ENCODE measurements around the gene ERFL.
A peak's percentile ranks its signal among the peaks of the same experiment; 100 is the strongest.

ERFL gene

DNA sequence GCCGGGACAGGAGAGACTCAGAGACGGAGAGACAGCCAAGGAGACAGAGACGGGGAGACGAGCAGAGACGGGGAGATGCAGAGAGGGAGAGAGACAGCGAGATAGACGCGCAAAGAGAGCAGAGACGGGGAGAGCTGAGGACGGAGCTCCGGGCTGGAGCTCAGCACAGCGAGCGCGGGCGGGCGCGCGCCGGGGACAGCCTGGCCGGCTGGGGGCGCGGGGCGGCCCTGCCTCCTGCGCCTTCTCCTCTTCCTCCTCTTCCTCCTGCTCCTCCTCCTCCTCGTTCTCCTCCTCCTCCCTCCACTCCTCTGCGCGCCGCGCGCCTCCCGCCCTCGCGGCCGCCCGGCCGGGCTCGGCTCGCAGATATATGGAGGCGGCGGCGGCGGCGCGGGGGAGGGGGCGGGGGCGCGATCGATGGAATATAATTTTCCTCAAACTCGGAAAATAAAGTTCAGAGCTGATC, at the start of gene ERFL:
Gene ERFL (minus strand): TSS at position 229 of the 463 bp plus-strand sequence. CDS start 15,530 bp downstream, outside the sequence.
- DNase-seq (ENCODE audit: low spot score): peak; percentile 43

DNA sequence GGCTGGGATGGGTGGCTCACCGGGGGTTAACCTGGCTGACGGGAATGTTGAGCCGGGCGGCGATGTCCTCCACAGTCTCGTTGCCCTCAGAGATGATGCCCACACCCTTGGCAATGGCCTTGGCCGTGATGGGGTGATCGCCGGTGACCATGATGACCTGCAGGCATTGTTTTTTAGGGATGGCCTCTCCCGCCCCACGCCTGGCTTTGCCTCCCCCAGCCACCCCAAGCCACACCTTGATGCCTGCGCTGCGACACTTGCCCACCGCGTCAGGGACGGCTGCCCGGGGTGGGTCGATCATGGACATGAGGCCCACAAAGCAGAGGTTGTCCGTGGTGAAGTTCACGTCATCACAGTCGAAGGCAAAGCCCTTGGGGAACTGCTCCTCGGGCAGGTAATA, 49.7 kb upstream of the ERFL start:
- DNase-seq (ENCODE audit: low spot score): no peak

DNA sequence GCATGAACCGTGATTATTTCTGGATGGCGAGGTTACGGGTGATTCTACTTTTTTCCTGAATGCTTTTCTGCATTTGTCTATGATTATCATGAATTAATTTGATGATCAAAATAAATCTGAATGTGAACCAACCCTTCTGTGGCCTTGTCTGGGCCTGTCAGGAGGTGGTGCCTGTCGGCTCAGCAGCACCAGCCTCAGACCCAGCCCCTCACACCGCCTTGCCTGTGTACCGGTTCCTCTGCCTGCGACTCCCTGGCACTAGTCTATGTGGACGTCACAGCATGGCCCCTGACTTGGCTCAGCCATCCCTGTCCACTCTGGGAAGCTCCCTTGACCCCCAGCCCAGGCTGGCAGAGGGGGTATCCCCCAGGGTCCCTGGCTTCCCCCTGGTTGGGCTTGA, 46.4 kb upstream of the ERFL start:
- no peak for DNase-seq (ENCODE audit: low spot score)

DNA sequence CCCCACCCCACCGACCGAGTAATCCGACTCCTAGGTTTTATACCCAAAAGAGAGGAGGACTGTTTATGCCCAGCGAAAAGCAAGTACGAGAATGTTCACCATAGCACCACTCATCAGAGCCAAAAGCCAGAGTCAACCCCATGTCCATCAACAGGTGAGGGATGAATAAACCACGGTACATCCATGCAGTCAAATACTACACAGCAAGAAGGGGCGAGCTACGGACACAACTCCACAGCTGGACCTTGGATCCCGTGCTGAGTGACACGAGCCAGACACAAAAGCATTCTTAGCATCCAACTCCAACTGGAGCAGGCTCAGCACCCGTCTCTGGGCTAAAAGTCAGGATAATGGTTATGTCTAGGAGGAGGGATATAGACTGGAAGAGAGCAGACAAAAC, 43.1 kb upstream of the ERFL start:
- no peak for DNase-seq (ENCODE audit: low spot score)

DNA sequence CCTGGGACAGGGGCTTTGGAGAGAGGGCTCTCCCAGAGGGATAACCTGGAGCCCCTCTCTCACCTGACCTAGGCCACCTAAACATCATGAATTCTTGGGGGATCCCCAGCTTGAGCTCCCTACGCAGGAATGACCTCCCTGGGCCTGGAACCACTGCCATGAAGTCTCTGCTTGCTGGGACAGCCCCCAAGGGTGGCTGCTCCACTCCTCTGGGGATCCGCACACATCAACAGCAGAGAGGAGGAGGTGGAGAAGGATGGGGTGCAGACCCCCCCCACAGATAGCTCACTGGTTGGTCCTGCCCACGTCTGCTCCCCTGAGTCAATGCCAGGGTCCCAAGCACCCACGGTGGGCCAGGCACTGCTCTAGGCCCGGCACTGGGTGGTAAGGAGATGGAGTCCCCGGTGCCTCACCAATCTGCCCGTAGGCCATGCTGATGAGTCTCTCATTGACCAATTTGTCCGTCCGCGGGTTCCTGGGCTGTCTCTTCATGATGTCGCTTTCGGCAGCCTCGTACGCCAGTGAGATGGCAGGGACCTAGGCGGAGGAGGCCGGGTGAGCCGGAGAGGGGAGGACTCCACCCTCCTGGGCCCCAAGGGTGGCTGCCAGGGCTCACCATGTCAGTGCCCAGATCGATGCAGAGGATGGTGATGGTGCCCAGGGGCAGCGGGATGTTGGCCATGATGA, 41.7 kb upstream of the ERFL start:
- no peak for DNase-seq (ENCODE audit: low spot score)

DNA sequence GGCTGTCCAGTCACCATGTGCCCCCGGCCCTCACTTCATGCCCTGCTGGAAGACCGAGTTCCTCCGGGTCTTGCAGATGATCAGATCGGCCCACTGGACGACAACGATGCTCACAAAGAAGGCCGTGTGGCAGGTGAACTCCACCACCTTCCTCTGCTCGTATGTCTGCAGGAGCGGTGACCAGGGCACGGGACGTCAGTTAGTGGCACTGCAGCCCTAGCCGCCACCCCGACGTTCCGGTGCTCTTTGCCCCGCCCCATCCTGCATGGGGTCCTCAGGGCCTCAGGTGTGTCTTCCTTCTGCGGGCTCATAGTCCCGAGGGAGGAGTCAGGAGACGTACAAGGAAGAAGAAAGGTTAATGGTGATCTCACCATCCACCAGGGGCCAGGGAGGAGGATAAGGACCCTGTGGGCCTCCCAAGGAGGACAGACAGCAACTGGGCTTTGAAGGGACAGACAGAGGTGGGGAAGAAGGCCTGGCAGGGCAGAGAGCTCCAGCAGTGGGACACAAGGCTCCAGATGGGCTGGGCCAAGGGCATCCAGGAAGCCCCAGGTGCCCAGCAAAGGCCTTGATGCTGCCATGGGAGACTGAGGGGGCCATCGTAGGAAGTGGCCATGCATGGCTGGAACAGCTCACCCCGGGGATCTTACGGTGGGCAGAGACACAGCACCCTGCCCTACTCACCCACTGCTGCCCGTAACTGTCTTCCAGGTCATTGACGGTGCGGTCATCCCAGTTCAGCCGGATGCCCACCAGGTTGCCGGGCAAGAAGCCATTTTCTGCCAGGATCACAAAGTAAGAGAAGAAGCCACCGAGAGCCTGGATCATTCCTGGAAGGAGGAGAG, 40.7 kb upstream of the ERFL start:
- no peak for DNase-seq (ENCODE audit: low spot score)

DNA sequence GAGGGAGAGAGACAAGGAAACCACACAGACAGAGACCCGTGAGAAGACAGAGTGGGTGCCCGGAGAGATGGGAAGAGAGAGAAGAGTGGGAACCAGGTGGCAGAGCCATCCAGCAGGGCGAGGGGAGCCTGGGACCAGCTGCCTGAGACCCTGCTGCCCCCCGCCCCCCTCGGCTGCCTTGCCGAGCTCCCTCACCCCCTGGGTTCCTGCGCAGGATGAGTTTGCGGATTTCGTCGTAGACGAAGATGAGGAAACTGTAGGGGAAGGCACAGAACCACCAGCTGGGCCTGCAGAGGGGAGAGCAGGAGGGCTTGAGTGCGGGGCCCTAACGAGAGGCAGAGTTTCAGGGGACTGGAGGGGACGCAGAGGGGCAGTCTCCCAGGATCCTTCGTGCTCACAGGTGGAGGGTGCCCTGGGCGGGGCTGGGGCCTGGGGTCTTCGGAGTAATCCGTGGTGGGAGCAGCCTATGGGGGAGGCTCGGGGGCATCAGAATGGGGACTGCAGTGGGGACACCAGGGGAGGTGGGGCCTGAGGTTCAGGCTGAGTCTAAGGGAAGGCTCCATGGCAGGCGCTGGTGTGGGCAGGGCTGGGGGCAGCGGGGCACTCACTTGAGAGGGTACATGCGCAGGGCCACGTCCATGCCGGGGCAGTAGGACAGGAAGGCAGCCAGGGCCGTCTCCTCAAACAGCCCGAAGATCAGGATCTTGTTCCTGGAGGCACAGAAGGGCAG, 39.0 kb upstream of the ERFL start:
- DNase-seq (ENCODE audit: low spot score): no peak

DNA sequence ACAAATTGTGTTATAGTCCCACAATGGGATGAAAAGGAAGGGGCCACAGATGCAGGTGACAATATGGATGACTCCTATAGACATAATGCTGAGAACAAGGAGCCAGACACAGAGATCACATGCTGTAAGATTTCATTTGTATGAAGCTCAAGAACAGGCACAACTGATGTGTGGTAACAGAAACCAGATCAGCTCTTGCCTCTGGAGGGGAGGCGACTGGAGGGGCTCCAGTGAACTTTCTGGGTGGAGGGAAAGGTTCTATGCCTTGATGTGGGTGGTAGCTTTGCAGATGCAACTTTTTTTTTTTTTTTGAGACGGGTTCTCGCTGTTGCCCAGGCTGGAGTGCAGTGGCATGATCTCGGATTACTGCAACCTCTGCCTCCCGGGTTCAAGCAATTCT, 36.9 kb upstream of the ERFL start:
- DNase-seq (ENCODE audit: low spot score): no peak

DNA sequence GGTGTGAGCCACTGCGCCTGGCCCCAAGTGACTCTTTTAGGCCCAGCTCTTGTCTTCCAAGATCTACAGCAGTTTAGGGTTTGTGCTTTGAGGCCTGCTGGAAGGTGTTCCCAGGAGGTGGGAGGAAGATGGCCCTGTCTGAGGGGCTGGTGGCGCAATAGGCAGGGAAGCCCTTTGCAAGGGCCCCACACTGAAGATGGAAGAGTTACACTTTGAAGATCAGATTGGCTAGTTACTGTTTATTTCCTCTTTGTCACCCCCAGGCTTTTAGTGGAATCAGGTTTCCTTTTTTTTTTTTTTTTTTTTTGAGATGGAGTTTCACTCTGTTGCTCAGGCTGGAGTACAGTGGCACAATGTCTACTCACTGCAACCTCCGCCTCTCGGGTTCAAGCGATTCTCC, 32.7 kb upstream of the ERFL start:
- no peak for DNase-seq (ENCODE audit: low spot score)

DNA sequence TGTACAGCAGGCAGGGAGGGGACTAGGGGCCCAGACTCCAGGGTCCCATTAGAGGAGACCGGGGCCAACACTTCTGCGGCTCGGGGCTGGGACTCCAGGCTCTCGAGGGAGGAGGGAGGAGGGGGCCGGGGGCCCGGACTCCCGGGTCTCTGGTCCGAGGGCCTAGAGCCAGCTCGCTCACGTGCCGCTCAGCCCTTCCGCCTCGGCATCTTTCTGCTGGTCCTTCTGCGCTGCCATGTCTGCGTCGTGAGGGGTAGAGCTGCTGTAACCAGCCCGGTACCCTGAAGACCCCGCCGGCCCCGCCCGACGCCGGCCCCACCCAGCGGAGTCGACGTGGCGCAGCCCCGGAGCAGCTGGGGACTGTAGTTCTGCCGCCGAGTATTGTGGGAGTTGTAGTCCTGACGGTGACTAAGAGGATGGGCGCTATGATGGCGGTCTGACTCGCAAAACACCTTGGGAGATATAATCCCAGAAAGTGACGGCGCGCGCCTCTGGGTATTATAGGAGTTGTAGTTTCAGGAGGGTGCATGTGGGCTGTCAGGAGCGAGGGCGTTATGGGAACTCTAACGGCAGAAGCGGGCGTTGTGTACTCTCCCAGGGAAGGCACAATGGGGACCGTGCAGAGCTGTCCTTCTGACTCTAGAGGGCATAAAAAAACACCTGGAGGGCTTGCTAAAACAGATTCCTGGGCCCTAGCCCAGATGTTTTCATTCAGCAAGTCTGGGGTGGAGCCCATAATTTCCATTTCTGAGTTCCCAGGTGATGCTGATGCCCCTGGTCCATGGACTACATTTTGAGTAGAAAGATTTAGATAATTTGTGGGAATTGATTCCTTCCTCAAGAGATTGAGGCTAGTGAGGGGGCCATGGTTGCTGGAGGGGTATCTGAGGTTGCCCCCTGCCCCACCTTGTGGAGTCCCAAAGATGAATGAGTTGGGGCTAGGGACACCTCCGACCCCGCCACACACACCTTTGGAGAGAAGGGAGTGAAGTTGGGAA, 31.1 kb upstream of the ERFL start, which contains the start of gene RABAC1:
Gene RABAC1 (minus strand): TSS at position 266 of the 998 bp plus-strand sequence. CDS start 29 bp downstream, at position 237.
- DNase-seq (ENCODE audit: low spot score): peak; percentile 96

DNA sequence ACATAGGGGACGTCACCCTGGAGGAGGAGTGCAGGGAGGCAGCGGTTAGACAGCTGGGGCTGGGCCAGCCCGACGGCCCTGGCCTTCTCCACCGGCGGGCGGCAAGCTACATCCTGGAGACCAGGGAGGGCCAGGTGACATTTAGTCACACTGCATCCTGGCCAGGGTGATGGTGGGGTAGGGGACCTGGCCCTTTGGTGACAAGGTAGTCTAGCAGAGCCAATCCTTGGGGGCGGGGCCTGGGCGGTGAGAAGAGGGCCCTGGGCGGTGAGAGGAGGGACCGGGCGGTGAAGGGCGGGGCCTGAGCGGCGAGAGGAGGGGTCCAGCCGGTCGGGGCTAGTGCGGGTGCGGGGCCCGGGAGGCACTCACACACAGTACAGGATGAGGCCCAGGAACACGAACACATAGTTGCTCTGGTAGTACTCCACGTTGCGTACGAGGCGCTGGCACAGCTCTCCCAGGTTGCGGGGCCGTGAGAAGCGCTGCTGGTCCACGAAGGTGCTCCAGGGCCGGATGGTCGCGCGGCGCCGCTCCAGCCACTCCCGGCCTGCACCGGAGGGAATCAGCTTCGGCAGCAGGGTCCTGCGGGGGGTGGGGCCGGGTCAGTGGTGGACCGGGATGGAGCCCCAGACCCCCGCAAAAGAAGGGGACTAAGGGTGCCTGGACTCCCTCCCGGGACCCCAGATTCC, 30.3 kb upstream of the ERFL start:
- DNase-seq (ENCODE audit: low spot score): peak; percentile 61

DNA sequence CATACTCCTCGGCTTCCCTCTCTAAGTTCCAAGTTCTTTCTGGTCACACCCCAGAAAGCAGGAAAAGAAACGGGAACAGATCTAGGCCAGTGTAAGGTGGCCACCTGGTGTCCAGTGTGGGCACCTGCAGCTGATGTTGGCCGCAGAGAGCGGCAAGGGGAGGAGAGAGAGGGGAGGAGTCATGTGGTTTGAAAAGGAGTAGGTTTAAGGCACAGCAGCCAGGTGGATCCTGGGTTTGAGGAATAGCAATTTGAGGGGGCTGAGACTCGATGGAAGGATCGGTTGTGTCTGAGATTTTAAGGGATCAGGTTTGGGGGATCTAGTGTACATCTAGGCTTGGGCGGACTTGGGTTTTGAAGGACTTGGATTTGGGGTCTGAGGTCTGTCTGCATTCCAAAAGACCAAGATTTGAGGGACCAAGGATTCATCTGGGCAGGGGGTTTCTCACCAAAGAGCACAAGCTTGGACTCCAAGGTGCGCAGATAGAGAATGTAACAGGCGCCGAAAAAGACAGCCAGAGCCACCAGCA, 29.7 kb upstream of the ERFL start:
- DNase-seq (ENCODE audit: low spot score): peak; percentile 90

DNA sequence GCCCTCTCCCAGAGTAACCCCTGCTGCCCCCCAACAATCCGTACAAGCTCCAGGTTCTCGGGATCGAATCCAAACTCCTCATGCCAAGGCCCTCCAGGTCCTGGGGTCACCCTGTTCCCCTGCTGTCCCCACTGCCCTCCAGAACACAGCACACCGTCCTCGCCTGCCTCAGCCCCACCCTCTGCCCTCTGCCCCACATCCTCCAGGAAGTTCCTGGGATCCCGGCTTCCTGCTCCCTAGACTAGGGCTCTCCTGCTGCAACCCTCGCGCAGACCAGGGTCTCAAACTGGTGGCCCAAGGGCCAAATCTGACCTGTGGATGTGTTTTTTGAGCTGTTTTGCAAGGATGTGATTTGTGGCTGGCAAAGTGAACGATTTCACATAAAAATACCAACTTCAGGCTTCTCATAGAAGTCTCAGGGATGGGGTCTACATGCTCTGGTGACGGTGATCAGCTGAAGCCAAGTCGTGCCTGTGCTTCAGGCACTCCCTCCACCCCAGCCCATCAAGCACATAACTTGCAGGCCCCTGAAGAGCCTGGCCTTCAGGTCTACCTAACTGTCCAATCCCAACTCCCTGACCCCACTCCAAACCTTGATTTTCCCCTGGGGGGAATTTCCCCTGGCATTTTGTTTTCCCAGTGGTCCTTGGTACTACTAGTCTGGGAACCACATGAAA, 29.1 kb upstream of the ERFL start:
- no peak for DNase-seq (ENCODE audit: low spot score)

DNA sequence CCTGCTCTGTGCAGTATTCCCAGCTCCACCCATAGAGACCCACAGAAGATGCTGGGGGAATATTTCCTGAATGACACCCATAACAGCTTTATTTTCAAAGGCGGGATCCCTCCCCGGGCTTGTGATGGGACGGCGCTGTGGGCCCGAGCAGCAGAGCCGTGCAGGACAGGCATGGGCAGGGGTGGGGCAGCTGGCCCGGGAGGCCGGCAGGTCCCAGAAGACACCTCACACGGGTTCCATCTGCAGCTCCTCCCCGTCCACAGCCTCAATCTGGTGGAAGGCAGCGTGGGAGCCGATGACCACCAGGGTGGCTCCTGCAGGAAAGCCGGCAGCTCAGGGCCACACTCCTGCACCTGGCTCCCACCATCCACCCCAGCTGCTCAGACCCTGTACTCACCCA, 28.4 kb upstream of the ERFL start:
- DNase-seq (ENCODE audit: low spot score): no peak

DNA sequence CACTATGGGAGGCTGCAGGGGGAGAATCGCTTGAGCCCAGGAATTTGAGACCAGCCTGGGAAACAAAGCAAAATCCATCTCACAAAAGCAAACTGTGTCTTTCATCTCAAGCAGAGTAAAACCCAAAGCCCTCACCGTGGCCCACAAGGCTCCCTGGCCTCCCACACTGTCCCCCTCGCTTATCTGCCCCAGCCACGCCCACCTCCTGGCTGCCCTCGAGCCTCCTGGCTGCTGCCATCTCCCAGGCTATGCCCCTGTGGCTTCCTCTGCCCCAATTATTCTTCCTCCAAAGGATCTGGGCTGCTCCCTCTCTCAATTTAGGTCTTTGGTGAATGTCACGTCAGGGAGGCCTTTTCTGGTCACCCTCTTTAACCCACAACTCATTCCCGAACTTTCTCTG, 27.3 kb upstream of the ERFL start:
- no peak for DNase-seq (ENCODE audit: low spot score)

DNA sequence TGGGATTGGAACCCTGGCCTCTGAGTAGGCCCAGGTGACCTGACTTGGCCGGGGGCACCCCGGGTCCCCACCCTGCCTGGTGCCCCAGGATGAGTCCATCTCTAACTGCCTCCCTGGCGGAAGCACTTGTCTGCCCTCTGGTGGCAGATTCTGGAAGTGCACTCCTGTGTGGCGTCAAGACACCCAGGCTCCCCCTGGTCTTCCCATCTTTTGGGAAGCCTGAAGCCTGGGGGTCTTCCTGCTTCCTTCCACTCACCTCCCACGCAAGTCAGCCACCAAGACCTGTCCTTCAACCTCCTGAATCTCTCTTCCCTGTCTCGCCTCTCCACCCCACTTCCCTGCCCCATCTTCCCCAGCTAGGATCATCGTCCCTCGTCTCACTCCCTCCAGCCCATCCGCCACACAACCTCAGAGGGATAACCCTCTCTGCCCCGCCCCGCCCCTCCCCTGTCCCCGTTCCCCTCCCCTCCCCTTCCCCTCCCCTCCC, 23.5 kb upstream of the ERFL start:
- peak; percentile 54 for DNase-seq (ENCODE audit: low spot score)

DNA sequence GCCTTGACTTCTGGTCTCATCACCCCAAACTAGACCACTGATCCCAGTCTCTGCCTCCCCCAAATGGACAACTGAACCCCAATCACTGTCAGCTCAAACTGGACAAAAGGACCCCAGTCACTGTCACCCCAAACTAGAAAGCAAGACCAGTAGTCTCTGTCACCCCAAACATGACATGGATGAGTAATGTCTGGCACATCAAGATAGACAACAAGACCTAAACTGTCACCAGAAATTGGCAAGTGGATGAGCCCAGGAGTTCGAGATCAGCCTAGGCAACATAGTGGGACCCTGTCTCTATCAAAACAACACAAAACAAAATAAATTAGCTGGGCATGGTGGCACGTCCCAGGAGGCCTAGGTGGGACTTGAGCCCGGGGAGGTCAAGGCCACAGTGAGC, 18.8 kb upstream of the ERFL start:
- DNase-seq (ENCODE audit: low spot score): no peak

DNA sequence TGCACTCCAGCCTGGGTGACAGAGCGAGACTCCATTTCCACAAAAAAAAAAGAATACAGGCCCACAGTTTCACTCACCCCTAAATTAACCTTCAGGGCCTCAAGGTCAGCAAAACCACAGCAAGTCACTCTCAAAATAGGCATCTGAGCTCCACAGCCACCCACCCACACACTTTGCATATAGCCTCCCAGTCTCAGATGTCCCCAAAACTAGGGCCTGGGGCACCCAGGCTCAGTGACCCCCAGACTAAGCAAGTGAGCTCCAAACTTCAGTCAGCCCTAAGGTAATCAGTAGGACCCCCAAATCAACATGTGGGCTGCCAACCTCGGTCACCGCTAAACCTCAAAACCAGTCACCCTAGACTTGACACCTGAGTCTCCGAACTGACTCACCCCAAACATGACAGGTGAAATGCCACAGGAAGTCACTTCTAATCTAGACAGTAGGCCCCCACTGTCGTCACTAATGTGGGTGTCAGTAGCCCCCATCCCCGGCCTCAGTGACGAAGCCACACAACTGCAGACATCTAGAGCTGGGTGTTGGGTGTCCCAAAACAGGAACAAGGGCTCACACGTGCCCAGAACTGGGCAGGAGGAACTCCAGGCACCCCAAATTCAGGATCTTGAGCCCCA, 17.0 kb upstream of the ERFL start:
- DNase-seq (ENCODE audit: low spot score): no peak

DNA sequence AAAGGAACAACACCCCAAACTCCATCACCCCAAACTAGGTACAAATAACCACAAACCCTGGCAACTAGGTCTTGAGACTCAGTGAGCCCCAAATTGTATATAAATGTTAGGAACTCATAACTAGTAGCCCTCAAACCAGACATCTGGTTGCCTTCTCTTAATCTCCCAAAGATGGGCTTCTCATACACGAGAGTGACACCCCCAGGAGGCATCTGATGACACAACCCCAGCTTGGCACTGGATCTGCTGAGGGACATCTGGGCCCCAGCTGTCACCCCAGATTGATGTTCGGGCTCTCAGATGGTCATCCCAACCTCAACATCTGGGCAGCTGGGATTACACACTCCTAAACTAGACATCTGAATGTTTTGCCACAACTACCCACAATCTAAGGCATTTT, 16.1 kb upstream of the ERFL start:
- DNase-seq (ENCODE audit: low spot score): no peak
